HG03135 (cell line): ENCODE results near the gene LENG9.
"Not testable (repeated sequence)": the region's sequence is repeated elsewhere in the genome, so short reads cannot be mapped to it uniquely, and the experiment has no call there.

Experiments used
- ATAC-seq: cut with Tn5 transposase; IDR thresholded peaks from one replicate; pipeline ENCODE4 v1.9.1; 2021; ENCODE audit warnings: mild to moderate bottlenecking, moderate library complexity; ENCODE audit not compliant: unreplicated experiment

The LENG9 gene

DNA sequence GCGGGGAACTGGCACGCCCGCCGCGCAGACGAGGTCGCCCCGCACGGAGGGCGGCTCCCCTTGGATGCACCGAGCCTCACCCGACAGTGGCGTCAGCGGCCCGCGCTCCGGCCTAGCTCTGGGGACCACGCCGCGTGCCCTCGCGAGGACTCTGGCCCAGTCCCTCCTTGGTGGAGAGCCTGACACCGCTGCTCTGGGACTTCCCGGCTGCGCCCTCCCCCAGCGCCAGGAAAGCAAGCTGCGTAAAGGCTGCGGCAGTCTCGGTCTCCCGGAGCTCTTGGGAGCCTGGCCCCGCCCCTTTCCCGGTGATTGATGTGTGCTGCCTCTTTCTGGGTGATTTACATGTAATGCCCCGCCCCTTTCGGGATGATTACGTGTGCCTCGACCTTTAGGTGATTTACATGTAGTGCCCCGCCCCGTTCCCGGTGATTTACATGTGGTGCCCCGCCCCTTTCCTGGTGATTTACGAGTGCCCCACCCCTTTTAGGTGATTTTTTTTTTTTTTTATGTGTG lies at the start of gene LENG9:
LENG9 (minus strand) TSS at position 248 of the 513 bp plus-strand sequence. CDS start 252 bp downstream, outside the sequence.
- ATAC-seq, result peak; percentile 55

DNA sequence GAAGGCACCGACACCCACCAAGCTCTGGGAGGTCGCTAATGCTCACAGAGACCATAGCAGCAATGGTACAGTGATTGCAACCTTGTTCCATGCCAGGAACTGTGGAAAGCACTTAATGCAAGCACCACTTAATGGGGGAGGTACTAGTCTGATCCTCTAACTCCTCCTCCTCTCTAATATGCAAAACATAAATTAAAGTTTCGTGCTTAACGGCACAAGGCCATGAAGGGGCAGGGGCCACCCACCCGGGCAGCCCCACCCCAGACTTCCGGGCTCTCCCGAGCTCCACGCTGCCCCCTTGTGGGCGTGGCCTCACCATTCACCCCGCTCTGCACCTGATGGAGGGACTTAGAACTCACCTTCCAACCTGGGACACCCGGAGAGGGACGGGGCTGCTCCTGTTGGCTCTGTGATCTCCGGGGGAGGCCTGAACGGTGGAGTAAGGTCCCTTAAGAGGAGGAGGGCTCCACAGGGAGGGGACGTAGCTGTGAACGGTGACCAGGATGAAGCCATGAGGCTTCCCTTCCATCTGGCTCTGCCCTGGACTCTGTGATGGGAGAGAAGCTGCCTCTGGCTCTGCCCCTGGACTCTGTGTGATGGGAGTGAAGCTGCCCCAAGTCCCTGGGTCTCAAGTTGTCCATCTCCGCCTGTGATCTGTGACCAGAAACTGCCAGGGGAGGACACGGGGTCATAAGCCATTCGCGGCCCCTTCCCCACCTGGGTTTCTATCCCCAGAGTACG lies 45.8 kb upstream of the LENG9 start:
- ATAC-seq, result not testable (repeated sequence)

DNA sequence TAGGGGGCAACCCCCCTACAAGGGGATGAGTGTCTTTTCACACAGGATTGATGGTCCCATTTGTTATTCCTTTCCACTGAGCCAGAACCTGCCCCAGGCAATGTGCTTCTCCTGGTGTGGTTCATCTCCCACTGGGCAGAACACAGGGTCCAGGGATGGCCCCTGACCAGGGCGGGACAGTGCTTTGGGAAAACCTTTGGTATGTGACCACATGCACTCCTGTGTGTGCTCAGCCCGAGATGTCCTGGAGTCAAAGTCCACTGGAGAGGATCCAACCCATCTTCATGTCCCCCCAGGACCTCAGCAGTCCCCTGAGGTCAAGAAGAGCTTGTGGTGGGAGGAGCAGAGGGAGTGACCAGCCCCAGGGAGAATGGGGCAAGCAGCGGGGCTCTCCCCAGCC lies 44.9 kb upstream of the LENG9 start:
- not testable (repeated sequence) for ATAC-seq

DNA sequence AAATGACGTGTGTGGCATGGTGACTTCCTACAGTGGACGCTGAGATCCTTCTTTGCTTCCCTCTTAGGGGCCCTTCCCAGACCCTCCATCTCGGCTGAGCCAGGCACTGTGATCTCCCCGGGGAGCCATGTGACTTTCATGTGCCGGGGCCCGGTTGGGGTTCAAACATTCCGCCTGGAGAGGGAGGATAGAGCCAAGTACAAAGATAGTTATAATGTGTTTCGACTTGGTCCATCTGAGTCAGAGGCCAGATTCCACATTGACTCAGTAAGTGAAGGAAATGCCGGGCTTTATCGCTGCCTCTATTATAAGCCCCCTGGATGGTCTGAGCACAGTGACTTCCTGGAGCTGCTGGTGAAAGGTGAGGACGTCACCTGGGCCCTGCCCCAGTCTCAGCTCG lies 44.2 kb upstream of the LENG9 start:
- ATAC-seq, result no peak

DNA sequence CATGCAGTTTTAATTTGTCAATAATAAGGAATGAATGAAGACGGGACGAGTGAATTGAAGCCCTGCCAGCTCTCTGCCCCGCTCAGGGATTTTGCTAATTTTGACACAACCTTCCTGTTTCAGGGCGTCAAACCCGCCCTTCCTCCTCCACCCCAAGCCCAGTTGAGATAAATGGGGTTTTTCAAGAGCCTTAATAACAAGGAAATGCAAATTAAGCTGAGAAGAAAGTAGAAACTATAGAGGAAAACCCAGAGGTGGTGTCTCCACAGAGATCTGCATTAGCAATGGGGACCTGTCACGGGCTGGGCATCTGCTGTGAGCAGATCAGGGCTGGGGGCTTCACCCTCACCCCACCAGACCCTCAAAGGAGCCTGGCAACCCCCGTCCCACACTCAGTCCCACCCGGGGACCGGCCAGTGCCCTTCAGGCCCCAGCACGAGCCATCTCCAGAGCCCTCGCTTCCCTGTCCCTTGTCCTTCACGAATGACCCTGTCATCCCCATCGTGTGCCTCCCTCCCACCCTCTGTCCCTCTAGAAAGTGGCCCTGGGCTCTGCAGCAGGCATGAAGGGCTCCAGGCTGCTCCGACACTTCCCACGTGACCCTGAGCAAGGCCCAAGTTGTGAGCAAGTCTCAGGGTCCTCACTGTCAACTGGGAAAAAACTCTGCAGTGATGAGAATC lies 43.6 kb upstream of the LENG9 start:
- not testable (repeated sequence) for ATAC-seq

DNA sequence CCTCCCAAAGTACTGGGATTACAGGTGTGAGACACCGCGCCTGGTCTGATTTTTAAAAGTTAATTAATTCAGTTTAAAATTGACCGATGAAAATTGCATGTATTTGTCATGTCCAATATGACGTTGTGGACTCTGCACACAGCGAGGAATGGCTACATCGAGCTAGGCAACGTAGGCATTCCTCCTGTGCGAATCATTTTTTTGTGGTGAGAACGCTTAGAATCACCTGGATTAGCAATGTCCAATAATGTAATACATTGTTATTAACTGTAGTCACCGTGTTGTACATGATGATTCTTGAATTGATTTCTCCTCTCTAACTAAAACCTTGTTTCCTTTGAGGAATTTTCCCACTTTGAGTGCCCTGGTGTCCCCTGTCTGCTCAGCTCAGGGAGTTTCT lies 42.5 kb upstream of the LENG9 start:
- ATAC-seq, result no peak

DNA sequence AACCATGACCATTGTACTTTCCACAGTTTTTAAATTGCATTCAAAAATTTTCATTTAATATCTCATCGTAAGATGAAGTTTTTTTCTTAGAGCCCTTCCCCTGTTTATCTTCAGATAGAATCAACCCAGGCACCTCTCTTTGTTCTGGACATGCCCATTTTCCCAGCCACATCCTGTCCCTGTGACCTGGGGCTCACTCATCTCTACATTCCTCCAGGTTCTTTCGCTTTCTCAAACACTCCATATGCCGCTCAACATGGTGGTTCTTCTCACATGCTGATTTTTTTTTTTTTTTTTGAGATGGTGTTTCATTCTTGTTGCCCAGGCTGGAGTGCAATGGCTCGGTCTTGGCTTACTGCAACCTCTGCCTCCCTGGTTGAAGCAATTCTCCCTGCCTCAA lies 42.0 kb upstream of the LENG9 start:
- ATAC-seq, result not testable (repeated sequence)

DNA sequence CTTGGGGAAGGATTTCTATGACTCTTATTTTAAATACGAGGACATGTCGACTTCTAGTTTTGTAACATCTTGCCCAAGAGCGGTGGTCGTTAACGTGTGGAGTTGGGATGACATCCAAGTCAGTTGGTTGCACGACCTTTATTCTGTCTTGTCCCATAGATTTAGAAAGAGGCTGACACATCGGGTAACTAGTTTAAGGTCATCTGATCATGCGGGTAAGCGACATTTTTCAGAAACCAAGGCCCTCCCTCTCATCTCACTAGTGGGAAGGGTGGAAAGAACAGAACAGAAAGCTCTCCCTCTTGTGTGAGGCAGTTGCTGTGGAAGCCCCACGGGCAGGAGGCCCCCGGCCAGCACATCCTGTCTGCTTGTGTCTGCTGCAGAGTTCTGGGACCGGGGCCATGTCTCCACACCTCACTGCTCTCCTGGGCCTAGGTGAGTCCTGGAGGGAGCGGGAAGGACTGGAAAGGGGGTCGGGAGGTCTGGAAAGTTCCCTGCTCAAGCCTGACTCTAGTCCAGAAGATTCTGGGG lies 39.0 kb upstream of the LENG9 start, which contains the start of gene LAIR2:
LAIR2 (plus strand) TSS at position 314 of the 531 bp plus-strand sequence; CDS start at position 402, 88 bp downstream.
- ATAC-seq, result no peak

DNA sequence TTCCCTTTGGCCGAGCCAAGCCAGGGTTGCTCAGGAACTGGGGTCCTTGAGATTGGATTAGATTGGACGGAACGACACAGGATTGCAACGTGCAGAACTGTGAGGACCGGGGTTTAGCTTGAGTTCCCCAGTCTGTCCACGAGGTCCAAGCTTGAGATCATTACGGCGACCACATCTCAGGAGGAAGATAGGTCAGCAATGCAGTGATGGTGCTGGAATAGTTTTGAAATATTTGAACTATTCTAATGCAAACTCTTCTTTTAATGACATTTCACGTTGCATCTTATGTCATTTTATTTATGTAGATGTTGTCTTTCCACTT lies 34.8 kb upstream of the LENG9 start:
- ATAC-seq, result not testable (repeated sequence)

DNA sequence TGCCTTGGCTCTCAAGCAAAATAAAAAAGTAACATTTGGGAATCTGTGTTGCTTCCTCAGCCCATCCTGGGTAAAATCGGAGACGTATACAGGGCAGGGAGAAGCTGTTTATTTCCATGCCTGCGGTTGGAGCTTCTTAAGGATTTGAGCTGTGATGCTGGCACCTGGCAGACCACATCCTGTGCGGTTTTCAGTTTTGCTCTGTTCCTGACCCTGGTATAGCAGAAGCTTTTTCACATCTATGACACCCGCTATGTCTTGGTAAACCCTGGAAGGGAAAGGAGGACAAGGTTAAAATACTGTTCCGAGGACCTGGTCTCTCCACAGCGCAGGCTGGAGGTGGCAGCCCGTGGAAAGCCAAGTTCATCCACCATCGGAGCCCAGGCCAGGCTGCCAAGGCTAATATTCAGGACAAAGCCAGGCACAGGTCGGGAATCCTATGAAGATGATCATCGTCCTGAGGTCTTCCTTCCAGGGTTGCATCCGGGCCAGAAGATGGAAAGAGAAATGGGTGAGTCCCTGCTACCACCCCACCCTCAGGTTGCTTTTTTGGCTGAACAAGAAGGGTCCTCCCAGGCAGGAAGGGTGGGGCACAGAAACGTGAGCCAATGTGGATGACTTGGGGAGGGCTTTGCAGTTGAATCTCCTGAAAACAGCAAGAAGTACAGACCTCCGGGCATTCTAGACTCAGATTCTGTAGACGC lies 34.3 kb upstream of the LENG9 start:
- not testable (repeated sequence) for ATAC-seq

DNA sequence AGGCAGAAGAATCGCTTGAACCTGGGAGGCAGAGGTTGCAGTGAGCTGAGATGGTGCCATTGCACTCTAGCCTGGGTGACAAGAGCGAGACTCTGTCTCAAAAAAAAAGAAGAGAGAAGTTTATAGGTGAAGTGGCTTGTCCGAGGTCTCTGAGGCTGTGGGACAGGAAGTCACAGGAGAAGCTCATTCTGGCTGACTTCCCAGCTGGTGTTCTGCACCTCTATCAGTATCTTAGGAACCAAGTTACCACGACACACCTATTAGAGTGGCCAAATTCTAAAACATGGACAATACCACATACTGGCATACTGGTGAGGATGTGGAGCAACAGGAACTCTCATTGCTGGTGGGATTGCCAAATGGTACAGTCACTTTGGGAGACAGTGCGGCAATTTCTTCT lies 31.7 kb upstream of the LENG9 start:
- not testable (repeated sequence) for ATAC-seq

DNA sequence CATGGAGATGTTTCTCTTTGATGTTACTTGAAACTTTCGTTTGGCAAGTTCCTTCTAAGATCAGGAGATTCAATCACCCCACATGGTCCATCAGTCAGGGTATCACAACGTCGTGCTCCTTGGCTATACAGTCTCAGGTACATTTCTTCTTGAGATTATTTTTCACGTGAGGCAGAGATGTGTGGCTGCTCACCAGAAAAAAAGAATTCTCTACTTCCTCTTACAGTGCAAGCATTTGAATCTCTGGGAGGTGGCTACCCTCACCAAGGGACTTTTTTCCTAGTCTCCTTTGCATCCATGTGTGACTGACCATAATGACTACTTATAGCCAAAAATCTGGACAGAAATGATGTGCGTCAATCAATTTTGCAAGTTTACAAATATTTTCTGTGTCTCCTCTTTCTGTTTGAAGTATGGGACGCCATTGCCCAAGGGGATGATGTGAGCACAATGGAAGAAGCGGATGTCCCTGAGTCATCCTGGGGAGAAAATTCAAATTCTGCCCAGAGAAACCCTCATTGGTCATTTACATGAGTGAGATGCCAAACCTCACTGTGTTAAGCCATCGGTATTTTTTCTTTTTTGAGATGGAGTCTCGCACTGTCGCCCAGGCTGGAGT lies 30.5 kb upstream of the LENG9 start:
- no peak for ATAC-seq

DNA sequence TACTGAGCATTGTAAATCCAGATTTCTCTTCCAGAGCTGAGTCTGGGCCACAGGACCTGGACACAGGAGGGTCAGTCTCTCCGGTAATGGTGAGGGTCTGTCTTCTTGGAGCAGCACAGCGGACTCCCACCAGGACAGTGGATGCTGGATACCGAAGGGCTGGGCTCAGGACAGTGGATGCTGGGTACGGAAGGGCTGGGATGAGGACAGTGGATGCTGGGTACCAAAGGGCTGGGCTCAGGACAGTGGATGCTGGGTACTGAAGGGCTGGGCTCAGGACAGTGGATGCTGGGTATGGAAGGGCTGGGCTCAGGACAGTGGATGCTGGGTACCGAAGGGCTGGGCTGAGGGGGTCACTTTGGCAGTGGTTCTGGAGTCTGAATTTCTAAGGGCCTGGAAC lies 29.5 kb upstream of the LENG9 start:
- not testable (repeated sequence) for ATAC-seq

DNA sequence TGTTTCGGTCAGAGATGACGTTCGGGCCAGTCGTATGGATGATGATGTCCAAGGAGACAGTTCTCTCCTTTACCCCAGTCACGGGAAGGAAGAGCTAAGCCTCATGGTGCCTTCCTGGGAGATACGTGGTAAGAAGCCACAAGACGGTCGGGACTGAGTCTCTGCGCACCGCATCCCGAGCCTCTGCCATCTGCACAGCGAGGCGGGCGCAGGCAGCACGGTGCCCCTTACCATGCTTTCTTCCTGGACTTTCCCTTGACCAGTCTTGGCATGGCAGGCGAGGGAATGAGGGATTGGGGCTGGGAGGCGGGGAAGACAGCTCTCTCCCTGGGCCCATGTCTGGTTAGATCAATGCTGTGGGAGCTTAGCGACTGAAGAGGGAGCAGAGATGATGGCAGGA lies 29.0 kb upstream of the LENG9 start:
- ATAC-seq, result no peak

DNA sequence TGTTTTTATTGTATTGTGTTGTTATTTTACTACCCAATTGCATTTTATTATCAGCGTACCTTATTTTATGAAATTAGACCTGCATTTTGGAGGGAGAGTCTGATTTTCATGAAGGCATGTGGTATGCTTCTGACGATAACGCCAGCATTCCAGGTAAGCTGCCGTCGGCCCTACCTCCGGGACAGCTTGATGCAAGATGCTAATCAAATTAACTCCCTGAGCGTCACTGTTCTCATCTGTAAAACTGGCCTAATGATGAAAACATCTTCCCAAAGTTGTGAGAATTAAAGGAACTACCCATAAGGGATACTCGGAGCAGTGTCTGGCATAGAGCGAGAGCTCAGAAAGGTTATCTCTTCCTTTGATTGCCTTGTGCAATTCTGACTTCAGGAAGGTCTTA lies 26.2 kb upstream of the LENG9 start:
- ATAC-seq, result no peak

DNA sequence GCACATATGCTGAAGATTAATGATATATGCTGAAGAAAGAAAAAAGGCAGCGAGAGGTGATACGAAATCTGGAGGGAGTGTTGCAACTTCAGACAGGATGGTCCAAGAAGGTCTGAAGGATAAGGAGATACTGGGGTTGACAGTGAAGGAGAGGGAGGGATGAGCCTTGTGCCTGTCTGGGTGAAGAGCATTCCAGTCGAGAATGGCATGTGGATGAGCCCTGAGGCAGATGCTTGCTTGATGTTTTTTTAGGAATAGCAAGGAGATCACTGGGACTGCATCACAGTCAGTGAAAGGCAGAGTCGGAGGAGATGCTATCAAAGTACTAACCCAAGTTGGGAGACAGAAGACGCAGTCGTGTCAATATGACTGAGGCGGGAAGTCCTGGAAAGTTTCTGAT lies 25.8 kb upstream of the LENG9 start:
- ATAC-seq, result no peak

DNA sequence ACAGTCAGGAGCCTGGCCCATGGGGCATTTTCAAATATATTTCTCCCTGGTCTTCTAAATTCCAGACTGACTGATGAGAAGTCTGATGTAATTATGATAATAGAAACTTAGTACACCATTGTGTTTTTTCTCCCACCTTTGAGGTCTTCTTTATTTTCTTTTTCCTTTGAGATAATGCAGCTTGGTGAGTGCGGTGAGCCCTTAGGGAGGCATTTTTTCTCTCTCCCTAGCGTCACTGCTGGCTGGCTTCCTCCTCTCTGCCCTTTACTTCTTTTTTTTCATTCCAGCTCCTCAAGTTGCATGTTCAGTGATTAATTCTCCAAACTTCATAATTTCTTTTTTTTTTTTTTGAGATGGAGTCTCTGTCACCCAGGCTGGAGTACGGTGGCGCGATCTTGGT lies 22.3 kb upstream of the LENG9 start:
- ATAC-seq, result no peak

DNA sequence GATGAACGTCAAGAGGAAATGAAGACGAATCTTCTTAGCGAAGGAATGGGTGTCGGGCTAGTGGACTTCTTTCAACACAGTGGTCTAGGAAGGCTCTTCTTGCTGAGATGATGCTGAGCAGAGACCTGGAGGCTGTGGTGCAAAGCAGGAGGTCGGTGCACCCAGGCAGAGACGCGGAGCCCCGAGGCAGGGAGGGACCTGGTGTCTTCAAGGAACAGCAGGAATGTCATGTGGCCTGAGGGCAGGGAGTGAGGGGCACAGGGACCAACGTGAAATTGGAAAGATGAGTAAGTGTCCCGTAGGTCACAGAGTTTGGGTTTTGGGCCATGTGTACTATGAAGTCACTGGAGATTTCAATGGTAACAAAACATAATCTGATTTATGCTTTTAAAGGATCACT lies 20.9 kb upstream of the LENG9 start:
- ATAC-seq, result no peak

DNA sequence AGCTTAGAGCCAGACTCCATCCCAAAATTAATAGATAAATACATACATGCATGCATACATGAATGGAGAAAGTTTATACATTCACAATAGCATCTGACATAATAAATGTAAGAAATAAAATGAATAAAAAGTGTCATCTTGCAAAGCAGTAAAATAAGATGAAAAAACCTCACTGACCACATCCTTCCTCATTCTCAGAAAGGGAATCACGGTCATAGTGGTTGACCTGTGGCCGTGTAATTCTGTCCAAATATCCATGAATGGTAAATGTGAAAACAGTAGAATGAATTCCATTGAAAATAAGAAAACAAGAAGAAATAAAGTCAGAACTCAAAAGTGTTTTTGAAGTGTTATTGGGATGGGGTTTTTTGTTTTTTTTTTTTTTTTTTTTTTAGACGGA lies 19.3 kb upstream of the LENG9 start:
- ATAC-seq, result no peak

DNA sequence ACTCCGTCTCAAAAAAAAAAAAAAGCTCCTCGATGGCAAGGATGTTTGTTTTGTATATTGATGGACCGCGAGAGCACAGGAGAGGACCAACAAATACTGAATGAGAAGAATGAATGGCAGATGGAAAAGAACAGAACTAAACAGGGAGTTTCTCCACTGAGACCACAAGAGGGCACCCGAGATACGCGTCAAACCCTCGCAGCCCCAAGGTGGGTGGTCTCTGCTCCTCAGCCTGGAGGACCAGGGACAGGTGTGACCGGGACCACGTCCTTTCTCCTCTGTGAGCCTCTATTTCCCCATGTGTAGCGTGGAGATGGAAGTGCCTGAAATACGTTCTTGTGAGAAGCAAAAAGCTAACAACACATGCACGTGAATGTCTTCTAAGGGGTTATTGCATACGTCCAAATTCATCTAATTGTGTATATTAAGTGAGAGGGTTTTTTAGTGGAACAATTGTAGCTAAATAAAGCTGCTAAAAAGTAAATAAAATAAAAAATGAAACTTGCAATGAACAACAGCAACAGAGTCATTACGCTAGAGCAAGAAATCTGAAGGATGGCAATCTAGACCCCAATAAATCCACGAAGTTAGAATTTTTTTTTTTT lies 17.9 kb upstream of the LENG9 start:
- no peak for ATAC-seq

DNA sequence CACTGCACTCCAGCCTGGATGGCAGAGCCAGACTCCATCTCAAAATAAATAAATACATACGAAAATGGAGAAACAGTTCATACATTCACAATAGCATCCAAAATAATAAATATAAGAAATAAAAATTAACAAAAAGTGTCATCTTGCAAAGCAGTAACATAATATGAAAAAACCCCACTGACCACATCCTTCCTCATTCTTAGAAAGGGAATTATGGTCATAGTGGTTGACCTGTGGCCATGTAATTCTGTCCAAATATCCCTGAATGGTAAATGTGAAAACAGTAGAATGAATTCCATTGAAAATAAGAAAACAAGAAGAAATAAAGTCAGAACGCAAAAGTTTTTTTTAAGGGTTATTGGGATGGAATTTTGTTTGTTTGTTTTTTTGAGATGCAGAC lies 16.5 kb upstream of the LENG9 start:
- no peak for ATAC-seq
